HG03460 (cell line): ENCODE results near the gene ZNF599.

Experiments
- ATAC-seq: cut with Tn5 transposase; IDR thresholded peaks from one replicate; pipeline ENCODE4 v1.9.1; 2021; ENCODE audit not compliant: unreplicated experiment

The ZNF599 gene

DNA sequence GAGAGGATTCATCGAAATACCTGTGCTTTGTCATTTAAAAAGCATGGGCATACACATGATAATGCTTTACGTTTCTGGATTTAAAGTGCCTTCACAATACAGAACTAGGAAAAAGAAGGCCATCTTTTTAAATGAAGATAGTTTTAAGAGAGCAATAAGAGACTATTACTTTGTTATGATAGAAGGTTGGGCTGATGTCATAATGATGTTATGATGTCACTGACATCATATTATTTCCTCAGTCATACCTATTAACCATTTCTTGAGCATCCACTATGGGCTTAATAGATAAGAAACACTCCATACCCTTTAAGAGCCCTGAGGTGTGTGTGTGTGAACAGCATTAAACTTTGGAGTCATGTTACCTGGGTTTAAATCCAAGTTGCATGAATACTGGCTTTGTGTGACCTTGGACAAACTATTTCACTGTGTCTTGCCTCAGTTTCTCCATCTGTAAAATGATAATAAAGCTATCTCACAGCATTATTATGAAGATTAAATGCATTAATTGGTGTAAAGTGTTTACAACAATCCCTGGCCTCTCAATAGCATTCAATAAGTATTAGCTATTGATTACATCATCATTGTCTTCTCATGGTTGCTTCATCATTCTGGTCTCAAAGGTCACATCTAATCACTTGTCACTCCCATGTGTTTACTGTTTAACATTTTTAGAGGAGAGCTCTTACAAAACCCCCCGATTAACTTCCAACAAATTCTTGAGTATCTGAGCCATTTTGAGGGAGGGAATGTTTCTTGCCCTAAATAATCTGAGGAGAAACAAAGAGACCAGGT lies 27.9 kb downstream of the ZNF599 start:
- no peak for ATAC-seq

DNA sequence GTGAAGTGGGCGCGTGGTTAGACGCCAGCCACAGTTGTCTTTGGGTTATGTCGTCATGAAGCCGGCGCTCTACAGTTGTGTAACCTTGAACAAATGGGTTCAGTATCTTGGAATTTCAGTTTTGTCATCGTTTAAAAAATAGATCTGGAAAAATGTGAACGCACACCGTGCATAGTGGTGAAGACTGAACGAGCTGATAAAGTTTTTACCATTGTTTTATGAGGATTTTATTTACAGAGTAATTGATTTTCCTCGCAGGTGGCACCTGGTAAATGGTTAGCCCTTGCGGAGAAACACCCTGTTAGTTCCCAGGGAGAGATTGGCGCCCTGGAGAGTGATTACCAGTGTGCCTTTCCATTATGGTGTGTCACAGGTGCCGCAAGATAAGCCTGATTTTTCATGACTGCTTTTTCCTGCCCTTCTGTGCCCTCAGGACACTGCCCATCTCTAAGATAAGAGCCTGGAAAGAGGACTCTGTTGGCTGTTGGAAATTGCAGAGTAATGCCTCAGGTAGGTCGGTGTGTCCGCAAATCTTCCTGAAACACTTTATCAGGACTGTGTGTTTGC lies 38.4 kb downstream of the ZNF599 start:
- peak; percentile 37 for ATAC-seq

DNA sequence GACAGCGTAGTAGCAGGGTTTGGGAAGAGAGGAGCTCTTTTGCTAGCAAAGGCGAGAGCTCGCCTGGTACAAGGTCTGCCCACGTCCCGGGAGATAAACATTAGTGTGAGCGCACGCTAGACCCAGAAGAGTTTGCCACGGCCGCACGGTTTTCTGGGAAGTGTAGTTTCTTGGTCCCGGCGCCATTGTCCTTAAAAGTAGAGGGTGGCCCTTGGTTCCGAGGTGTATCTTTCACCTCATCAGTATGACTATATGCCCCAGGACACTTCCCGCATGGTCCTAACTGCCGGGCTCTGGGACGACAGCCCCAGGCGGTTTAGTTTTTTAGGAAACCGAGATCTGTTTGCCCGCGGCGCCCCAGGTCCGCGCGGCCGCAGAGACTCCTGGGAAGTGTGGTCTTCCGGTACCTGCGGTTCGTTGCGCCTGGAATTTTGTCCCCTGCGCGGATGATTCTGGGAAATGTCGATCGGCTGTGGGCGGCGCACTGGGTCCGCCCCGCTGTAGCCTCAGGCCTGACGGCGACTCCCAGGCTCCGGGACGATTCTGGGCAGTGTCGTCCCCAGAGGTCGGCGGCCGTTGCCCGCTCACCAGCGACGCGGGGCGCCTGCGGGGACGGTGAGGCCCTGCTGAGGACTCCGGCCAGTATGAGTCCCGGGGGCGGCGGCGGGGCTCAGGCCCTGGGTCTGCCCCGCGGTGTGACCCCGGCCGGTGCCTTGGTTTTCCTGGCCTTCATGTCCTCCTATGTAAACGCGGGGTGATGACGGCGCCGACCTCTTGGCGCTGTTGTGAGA lies 39.1 kb downstream of the ZNF599 start, which contains the start of gene ZNF181:
ZNF181 (plus strand) TSS at position 498 of the 791 bp plus-strand sequence. CDS start 795 bp downstream, outside the sequence.
- ATAC-seq, result peak; percentile 79

DNA sequence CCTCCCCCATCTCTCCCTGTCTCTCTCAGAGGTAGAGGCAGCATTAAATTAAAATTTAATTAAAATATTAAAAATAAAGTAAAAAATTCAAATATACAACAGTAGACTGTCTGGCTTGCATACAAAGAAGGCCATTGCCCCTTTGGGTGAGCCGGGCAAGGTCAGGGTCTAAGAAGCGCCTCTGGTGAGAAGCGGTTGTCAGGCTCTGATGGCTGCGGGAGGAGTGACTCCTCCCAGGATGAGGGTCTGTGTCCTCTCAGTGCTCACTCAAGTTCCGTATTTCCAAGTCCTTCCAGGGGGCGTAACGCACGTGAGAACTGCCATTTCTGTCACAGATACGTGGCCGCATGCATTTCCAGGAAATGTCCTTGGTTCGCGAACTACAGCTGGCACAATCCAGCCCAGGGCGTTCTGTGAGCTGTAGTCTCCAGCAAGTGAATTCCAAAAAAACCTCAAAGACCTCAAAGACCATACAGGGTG lies 39.7 kb downstream of the ZNF599 start:
- peak; percentile 14 for ATAC-seq

DNA sequence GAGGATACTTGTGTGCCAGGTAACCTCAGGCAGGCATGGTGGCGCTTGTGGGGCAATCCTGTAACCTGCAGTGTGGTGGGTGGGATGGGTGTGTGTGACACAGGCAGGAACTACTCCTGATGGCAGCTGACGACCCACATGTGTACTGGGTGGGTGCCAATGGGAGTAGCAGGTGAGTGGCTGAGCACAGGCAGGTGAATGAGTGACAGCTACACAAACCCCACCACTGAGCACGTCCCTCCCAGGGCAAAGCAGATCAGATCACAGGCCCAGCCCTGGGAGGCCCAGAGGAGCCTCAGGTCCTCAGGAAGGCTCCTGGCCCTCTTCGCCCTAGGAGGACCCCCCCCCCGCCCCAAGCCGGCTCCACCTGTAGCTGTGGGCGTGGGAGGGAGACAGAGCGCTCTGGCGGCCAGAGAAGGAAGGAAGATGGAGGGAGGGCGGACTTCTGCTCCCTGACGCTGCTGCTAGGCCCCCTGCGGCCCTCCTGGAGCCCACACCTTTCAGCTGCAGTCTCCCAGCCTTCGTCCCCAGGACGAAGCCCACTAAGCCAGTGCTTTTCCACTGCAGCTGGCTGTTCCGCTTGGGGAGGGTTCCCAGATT lies 40.3 kb downstream of the ZNF599 start:
- ATAC-seq, result no peak

DNA sequence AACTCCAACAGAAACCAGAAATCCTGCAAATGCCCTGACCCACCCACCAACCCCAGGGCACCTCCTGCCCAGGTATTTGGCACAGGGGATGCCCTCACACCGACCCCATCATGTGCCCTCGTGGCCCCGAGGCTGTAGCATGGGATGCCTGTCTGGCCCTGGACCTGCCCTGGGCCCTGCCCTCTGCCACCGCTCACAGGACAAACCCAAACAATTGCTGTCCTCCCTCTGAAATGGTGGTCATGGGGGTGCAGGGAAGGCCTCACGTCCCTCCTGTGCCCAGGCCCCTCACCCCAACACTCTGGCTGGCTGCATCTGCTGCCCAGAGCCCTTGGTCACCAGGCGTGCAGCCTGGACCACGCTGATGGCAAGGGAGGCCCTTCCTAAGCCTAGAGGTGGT lies 41.1 kb downstream of the ZNF599 start:
- ATAC-seq, result no peak

DNA sequence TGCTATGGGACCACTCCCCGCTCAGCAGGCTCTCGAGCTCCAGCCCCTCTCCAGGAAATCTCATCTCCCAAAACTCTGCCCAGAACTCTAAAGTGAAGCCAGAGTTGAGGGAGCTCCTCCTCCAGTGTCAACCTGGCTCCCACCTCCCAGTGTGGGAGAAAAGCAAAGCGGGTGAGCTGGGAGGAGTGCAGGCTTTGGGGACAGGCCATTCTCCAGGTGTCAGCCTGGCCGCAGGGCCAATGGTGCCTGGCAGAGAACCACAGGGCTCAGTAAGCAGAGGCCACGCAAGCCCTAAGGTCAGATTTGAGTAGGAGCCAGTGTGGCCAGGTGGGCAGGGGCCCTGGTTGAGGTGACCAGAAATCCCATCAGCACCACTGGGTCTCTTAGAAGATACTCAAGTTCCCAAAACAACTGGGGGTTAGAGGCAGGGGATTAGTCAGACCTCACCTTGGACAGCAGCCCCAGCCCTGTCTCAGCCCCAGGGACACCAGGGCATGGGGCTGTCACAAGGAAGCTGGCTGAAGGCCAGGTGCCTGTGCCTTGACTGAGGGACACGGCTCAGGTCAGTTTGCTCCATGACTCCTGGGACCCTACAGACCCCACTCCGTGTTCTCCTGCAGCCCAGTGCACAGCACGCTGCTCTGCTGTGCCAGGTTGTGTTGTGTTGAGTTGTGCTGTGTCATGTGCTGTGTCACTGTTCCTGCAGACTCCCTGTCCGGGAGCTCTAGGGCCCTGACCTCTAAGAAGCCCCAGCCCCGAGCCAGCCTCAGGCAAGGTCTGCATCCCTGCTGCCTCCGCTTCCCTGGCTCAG lies 41.8 kb downstream of the ZNF599 start:
- no peak for ATAC-seq

DNA sequence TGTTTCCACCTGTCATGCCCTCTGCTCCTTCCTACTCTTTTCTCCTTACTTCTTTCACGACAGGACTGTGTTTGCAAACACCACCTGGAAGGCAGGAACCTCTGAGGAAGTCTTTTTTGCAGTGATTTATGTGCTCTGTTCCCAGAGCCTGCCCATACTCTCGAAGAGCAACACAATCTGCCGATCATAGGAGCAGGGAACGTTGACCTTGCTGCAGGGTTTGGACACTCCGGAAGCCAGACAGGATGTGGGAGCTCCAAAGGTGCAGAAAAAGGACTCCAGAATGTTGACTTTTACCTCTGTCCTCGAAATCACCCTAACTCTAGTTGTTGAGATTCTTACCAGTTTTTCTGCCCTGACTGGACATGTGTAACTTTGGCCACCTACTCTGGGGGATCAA lies 47.6 kb downstream of the ZNF599 start:
- no peak for ATAC-seq

DNA sequence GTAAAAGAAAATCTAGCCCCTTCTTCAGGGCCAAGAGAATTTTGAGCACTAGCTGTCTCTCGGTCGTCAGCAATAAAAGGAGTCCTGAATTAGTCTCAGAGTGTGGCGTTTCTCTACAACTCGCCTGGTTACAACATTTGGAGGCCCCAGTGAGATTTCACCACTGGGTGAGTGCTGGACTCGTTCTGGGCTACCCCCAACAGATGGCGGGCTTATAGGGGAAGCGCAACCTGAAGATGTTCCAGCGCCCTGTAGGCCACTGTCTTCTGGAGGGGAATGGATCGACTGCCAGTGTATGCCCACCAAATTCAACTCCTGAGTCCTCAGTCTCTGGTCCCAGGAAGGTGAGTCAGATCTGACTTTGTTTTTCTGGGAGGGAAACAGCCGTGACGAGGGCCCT lies 50.7 kb downstream of the ZNF599 start:
- no peak for ATAC-seq

DNA sequence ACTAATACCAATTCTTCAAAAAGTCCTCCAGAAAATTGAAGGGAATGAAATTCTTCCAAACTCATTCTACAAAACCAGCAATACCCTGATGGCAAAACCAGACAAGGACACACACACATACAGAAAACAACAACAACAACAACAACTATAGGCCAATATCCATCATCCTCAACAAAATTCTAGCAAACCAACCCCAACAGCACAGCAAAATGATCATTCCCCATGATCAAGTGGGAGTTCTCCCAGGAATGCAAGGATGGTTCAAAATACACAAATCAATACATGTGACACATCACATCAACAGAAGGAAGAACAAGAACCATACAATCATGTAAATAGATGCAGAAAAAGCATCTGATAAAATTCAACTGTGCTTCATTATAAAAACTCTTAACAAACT lies 57.7 kb downstream of the ZNF599 start:
- no peak for ATAC-seq

DNA sequence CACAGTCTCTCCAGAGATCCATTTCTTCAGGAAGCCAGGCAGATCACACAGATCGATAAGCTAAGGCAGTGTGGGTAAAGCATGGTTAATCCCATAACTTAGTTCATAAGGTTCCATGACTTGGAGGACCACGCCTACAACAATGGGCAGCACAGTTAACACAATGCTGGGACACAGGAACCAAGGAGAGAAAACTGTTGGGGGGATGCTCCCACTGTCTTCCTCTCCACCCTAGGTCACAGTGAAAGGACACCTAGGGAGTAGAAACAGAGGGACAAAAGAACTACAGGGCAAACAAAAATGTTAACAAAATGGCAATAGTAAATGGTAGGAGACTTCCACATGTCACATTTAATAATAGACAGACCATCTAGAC lies 59.8 kb downstream of the ZNF599 start:
- ATAC-seq, result no peak

DNA sequence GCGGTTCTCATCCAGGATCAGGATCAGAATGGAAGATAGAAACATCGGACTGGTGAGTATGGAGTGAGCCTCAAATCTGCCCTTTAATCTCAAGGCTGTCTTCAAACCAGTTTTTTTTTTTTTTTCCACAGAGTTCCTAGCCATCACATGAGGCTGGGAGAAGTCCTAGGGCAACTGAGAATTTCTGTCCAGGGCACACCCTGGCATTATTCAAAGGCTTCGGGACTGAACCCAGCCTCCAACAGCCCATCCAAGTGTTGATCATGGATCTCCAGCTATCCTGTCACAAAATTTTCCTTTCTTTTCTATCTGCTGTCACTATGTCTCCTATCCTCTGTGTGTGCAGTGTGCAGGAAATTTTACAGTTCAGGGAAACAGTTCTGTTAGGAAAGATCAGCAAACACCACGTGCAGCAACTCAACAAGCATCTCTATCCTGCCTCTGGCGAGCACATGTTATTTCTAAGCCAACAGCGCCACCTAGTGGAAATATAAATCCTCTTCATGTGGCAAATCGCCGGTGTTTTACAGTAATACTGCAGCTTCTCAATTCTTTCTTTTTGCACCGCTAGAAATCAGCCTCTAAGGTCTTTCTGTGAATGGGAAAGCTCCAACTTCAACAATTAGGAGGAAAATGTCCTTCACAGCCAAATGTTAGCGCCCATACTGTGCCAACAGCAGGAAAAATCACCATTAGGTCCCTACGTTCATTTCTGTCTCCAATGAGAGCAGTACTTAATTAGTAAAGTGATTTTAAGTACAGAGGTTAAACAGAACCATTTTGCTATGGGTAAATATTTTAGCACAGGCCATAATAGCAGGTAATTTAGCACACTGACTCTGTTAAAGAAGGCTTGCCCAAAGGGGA lies 60.4 kb downstream of the ZNF599 start:
- no peak for ATAC-seq

DNA sequence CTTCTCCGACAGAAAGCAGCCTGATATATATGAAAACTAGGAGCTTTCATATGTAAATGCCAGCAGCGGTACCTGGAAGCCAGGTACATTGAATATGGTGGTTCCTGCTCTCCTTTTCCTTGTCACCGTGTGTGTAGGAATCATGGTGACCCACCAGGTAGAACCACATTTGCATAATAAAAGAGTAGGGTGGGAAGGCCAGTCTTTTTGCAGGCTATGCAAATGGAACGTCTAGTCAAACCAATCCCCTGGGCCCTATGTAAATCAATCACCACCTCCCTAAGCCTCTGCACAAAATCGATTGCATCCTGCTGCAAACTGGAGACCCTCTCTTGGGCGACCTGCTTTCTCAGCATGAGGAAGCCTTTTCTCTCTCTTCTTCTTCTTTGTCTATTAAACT lies 61.1 kb downstream of the ZNF599 start:
- no peak for ATAC-seq
